B cell (primary cell): ENCODE data around the gene DNAAF8. TPM values are rescaled to one million over a fixed set of nuclear protein-coding genes. Genes with fewer than 3 reads are reported as not detected.

Source experiments
- ATAC-seq: fragments of 200-7000 bp; cut with Tn5 transposase; one replicate; pipeline ENCODE4 v1.10.0; 2021; ENCODE audit warnings: low read depth, mild to moderate bottlenecking, moderate number of reproducible peaks, moderate library complexity
- CTCF ChIA-PET: fragments of 350-600 bp; sonication (Branson Sonifier 250); formaldehyde crosslinking; loops from one replicate; lab custom pipeline; 2021; ENCODE audit warnings: antibody characterized with exemption, inconsistent platforms; lab: Charles Lee
- POLR2A ChIA-PET: fragments of 350-600 bp; sonication (Branson Sonifier 250); formaldehyde crosslinking; loops from one replicate; lab custom pipeline; 2021; ENCODE audit warnings: antibody characterized with exemption; lab: Charles Lee
- DNase-seq: peaks from one replicate; pipeline ENCODE4 v3.0.0; 2013
- H2AFZ ChIP-seq: 2 replicates; pipeline ENCODE4 v1.6.1; 2012; ENCODE audit warnings: mild to moderate bottlenecking, low read depth, low read length; ENCODE audit not compliant: insufficient read depth, poor library complexity, severe bottlenecking
- H3K27ac ChIP-seq, 2 donors: 1 replicate in 1 of 2; 2 replicates in 1 of 2; pipeline ENCODE4 v1.5.1; 2012 to 2013; ENCODE audit warnings: low read length in 2 of 2, mild to moderate bottlenecking in 2 of 2, moderate library complexity in 1 of 2
- H3K27me3 ChIP-seq, 4 experiments: fragments of 200-600 bp in 1 of 4; sonication (generic) in 1 of 4; replicated peaks in 1 of 4; 1 replicate in 2 of 4; 2 replicates in 2 of 4; pipeline versions ENCODE4 v1.6.1 to v1.7.0; 2013 to 2016; ENCODE audit warnings: low read length in 3 of 4, mild to moderate bottlenecking in 2 of 4, mixed read lengths in 1 of 4, moderate library complexity in 1 of 4; ENCODE audit not compliant: insufficient read depth in 4 of 4, control insufficient read depth in 3 of 4; ENCODE audit errors: control extremely low read depth in 1 of 4
- H3K36me3 ChIP-seq, 2 experiments: replicated peaks in 1 of 2; 1 replicate in 1 of 2; 2 replicates in 1 of 2; pipeline versions ENCODE4 v1.6.1 to v1.7.1; 2013; ENCODE audit warnings: low read length in 1 of 2; ENCODE audit not compliant: insufficient read depth in 2 of 2, control insufficient read depth in 1 of 2; ENCODE audit errors: control extremely low read depth in 1 of 2, extremely low read depth in 1 of 2
- H3K4me1 ChIP-seq, 2 donors: fragments of 200-600 bp in 1 of 2; sonication (generic) in 1 of 2; 1 replicate in 1 of 2; 2 replicates in 1 of 2; pipeline versions ENCODE4 v1.5.1 to v1.6.1; 2013 to 2017; ENCODE audit warnings: low read length in 2 of 2; ENCODE audit not compliant: control insufficient read depth in 2 of 2, insufficient read depth in 2 of 2
- H3K4me2 ChIP-seq: replicated peaks from 2 replicates; pipeline ENCODE3; 2012; ENCODE audit warnings: mild to moderate bottlenecking, low read depth, low read length; ENCODE audit not compliant: poor library complexity, severe bottlenecking
- H3K4me3 ChIP-seq, 5 experiments: fragments of 200-600 bp in 1 of 5; sonication (generic) in 1 of 5; 1 replicate in 3 of 5; 2 replicates in 2 of 5; pipeline versions ENCODE4 v1.5.1 to v1.7.0; 2011 to 2016; ENCODE audit warnings: low read length in 4 of 5, mild to moderate bottlenecking in 4 of 5, low read depth in 2 of 5, control low read depth in 1 of 5, moderate library complexity in 1 of 5; ENCODE audit not compliant: insufficient read depth in 1 of 5; ENCODE audit errors: control extremely low read depth in 1 of 5, extremely low read depth in 1 of 5
- H3K79me2 ChIP-seq: fragments of 200-600 bp; sonication (generic); one replicate; pipeline ENCODE4 v1.6.0; 2016; ENCODE audit warnings: low read length; ENCODE audit not compliant: control insufficient read depth, insufficient read depth
- H3K9ac ChIP-seq: fragments of 200-600 bp; sonication (generic); 2 replicates; pipeline ENCODE4 v1.6.1; 2017; ENCODE audit warnings: mild to moderate bottlenecking, low read length, moderate library complexity
- H3K9me3 ChIP-seq, 3 donors: one replicate each; pipeline versions ENCODE4 v1.6.1 to v1.7.1; 2013; ENCODE audit warnings: low read length in 2 of 3; ENCODE audit not compliant: control insufficient read depth in 2 of 3, insufficient read depth in 1 of 3; ENCODE audit errors: control extremely low read depth in 1 of 3
- H4K20me1 ChIP-seq: 2 replicates; pipeline ENCODE4 v1.6.0; 2012; ENCODE audit warnings: mild to moderate bottlenecking, low read length; ENCODE audit not compliant: insufficient read depth, control insufficient read depth, poor library complexity, severe bottlenecking
- H3K27ac Mint-ChIP-seq: one replicate; pipeline ENCODE4 v1.8.0; 2021; ENCODE audit warnings: mixed read lengths
- H3K27me3 Mint-ChIP-seq: one replicate; pipeline ENCODE4 v1.8.0; 2021; ENCODE audit warnings: mixed read lengths
- H3K4me1 Mint-ChIP-seq: one replicate; pipeline ENCODE4 v1.8.0; 2021; ENCODE audit warnings: mixed read lengths
- H3K4me3 Mint-ChIP-seq: one replicate; pipeline ENCODE4 v1.8.0; 2021; ENCODE audit warnings: mixed read lengths
- H3K9me3 Mint-ChIP-seq: one replicate; pipeline ENCODE4 v1.8.0; 2022; ENCODE audit warnings: mixed read lengths; ENCODE audit not compliant: insufficient read depth
- CTCF ChIP-seq: fragments of 200-600 bp; IDR thresholded peaks from one replicate; pipeline ENCODE4 v1.8.0; 2022; ENCODE audit warnings: antibody characterized with exemption, mild to moderate bottlenecking
- EZH2 ChIP-seq: IDR thresholded peaks from 2 replicates; pipeline ENCODE4 v1.6.1; 2012; ENCODE audit warnings: borderline replicate concordance, low read depth, mild to moderate bottlenecking, moderate library complexity, low read length; ENCODE audit not compliant: insufficient read depth, poor library complexity, severe bottlenecking
- WGBS: methylation state at CpG from one replicate; pipeline ENCODE4 v1.1.5; 2013; ENCODE audit warnings: missing lambda C conversion rate; ENCODE audit not compliant: insufficient coverage; 5-methylcytosine and 5-hydroxymethylcytosine counted together
- intact Hi-C: fragments of 100-400 bp; cut with micrococcal nuclease; formaldehyde crosslinking; loops from one replicate; pipeline ENCODE4 v1.10.0; 2022
- polyA plus RNA-seq: library from polyadenylated mRNA; depleted of rRNA; stranded (reverse); fragments of >200 nt; gene quantifications from 2 replicates; pipeline ENCODE4 v1.2.3, GENCODE V29; 2012
- total RNA-seq, 2 donors: library from RNA; stranded (reverse); fragments of 120-200 nt in 1 of 2; gene quantifications; 1 replicate in 1 of 2; 2 replicates in 1 of 2; pipeline versions ENCODE4 v1.2.3 to v1.2.4, GENCODE V29; 2013 to 2022

DNAAF8 gene
- total and polyA plus RNA-seq, 2 donors (not counting 1 experiment from before 2014, with no cell fraction given) = 0.09 to 0.44 TPM

- 99% methylated on average over 5 of the region's 6 CpGs for WGBS
- Histone ChIP-seq H3K4me3 (no peak overlapping the region), H3K36me3 (peaks cover 2 to 68% of the 10 kb centered on the region in 2 experiments), H4K20me1 (peaks cover 4% of the 10 kb centered on the region), H3K79me2 (peaks cover 20% of the 10 kb centered on the region), H3K4me1 (no peaks in the 10 kb centered on the region), H3K27me3 (no peaks in the 10 kb centered on the region), H3K9ac (no peak overlapping the region), H3K9me3 (peaks cover 0 to 6% (median 0%) of the 10 kb centered on the region in 3 donors), H2AFZ (no peak overlapping the region), H3K27ac (no peak overlapping the region), H3K4me2 (no peak overlapping the region)
- ChIA-PET POLR2A (no interaction called here), CTCF (no interaction called here)
- Mint-ChIP-seq H3K9me3 (no peaks in the 10 kb centered on the region), H3K4me3 (no peak overlapping the region), H3K4me1 (no peaks in the 10 kb centered on the region), H3K27me3 (no peaks in the 10 kb centered on the region), H3K27ac (no peak overlapping the region)
- intact Hi-C loops = no loop called here
- TF ChIP-seq EZH2 = no peak
- no peak for TF ChIP-seq CTCF
- ATAC-seq (no peak), DNase-seq (no peak)
Observed at GRCh38 chr16:4755687-4756086, 21.4 kb downstream of the DNAAF8 start.

- no peak overlapping the region for H3K4me3 Mint-ChIP-seq
- no peak overlapping the region for H3K27ac ChIP-seq
- TF ChIP-seq EZH2 (no peak), CTCF (no peak)
- WGBS = 96% methylated on average over 22 of the region's 23 CpGs
- no peak overlapping the region for H2AFZ ChIP-seq
- H3K27me3 Mint-ChIP-seq = no peaks in the 10 kb centered on the region
- no peaks in the 10 kb centered on the region for H3K4me1 ChIP-seq
- H3K4me1 Mint-ChIP-seq = peaks cover 2% of the 10 kb centered on the region
- POLR2A ChIA-PET = no interaction called here
- H4K20me1 ChIP-seq = no peaks in the 10 kb centered on the region
- peaks cover 0 to 57% of the 10 kb centered on the region in 2 experiments for H3K36me3 ChIP-seq
- H3K9ac ChIP-seq = no peak overlapping the region
- intact Hi-C loops = no loop called here
- no peaks in the 10 kb centered on the region for H3K9me3 ChIP-seq
- no peak overlapping the region for H3K27ac Mint-ChIP-seq
- CTCF ChIA-PET = no interaction called here
- H3K79me2 ChIP-seq = peaks cover 15% of the 10 kb centered on the region
- H3K4me3 ChIP-seq = no peak overlapping the region
- DNase-seq (no peak), ATAC-seq (no peak)
- H3K27me3 ChIP-seq = no peaks in the 10 kb centered on the region
- H3K4me2 ChIP-seq = no peak overlapping the region
- H3K9me3 Mint-ChIP-seq = no peaks in the 10 kb centered on the region
Observed at GRCh38 chr16:4760221-4760910, 26.0 kb downstream of the DNAAF8 start.
